OCI-LY1 (cell line): ENCODE results near the gene TRIL.

Experiments
- H2AFZ ChIP-seq: fragments of 200-600 bp; sonication (generic), shearing (Covaris generic); 2 replicates; pipeline ENCODE4 v1.6.0; 2014; ENCODE audit warnings: antibody characterized with exemption, mild to moderate bottlenecking, low read length
- H3F3A ChIP-seq: fragments of 200-600 bp; sonication (generic), shearing (Covaris generic); 2 replicates; pipeline ENCODE4 v1.6.0; 2014; ENCODE audit warnings: mild to moderate bottlenecking, antibody characterized with exemption, low read length, moderate library complexity; ENCODE audit not compliant: insufficient read depth
- H3K27ac ChIP-seq: fragments of 200-600 bp; sonication (generic); 2 replicates; pipeline ENCODE4 v1.5.1; 2014; ENCODE audit warnings: low read length, mixed run types, mild to moderate bottlenecking, low read depth; ENCODE audit not compliant: poor library complexity, severe bottlenecking
- H3K27me3 ChIP-seq: fragments of 200-600 bp; sonication (generic); 2 replicates; pipeline ENCODE4 v1.6.0; 2014; ENCODE audit warnings: antibody characterized with exemption, mild to moderate bottlenecking, low read length, moderate library complexity; ENCODE audit not compliant: insufficient read depth
- H3K36me3 ChIP-seq: fragments of 200-600 bp; sonication (generic); 2 replicates; pipeline ENCODE4 v1.6.1; 2014; ENCODE audit warnings: mild to moderate bottlenecking, antibody characterized with exemption, low read length, moderate library complexity, mixed read lengths; ENCODE audit not compliant: insufficient read depth
- H3K4me1 ChIP-seq: fragments of 200-600 bp; sonication (generic); 2 replicates; pipeline ENCODE4 v1.5.1; 2014; ENCODE audit warnings: mild to moderate bottlenecking, low read length, moderate library complexity; ENCODE audit not compliant: insufficient read depth, severe bottlenecking
- H3K4me2 ChIP-seq: fragments of 200-600 bp; sonication (generic), shearing (Covaris generic); 2 replicates; pipeline ENCODE4 v1.6.1; 2014; ENCODE audit warnings: low read length
- H3K4me3 ChIP-seq: fragments of 200-600 bp; sonication (generic); 2 replicates; pipeline ENCODE4 v1.5.1; 2014; ENCODE audit warnings: low read length, low read depth, mild to moderate bottlenecking, mixed read lengths; ENCODE audit not compliant: poor library complexity, severe bottlenecking
- H3K79me2 ChIP-seq: fragments of 200-600 bp; shearing (Covaris generic); 2 replicates; pipeline ENCODE4 v1.6.1; 2016; ENCODE audit warnings: mixed run types, low read length, mixed read lengths; ENCODE audit not compliant: insufficient read depth
- H3K9ac ChIP-seq: fragments of 200-600 bp; sonication (generic), shearing (Covaris generic); 2 replicates; pipeline ENCODE4 v1.6.1; 2014; ENCODE audit warnings: mild to moderate bottlenecking, low read length, mixed read lengths
- H3K9me2 ChIP-seq: fragments of 200-600 bp; sonication (generic), shearing (Covaris generic); 2 replicates; pipeline ENCODE4 v1.6.1; 2014; ENCODE audit warnings: low read depth, mild to moderate bottlenecking, low read length, mixed read lengths
- H3K9me3 ChIP-seq: fragments of 200-600 bp; shearing (Covaris generic); 2 replicates; pipeline ENCODE4 v1.6.1; 2014; ENCODE audit warnings: low read length, mixed read lengths
- H4K20me1 ChIP-seq: fragments of 200-600 bp; sonication (generic), shearing (Covaris generic); 2 replicates; pipeline ENCODE4 v1.6.0; 2016; ENCODE audit warnings: mild to moderate bottlenecking, low read length; ENCODE audit not compliant: insufficient read depth
- EZH2 ChIP-seq: fragments of 200-600 bp; sonication (generic), shearing (Covaris generic); IDR thresholded peaks from 2 replicates; pipeline ENCODE4 v1.8.0; 2017; ENCODE audit warnings: borderline replicate concordance, mixed run types, mild to moderate bottlenecking, antibody characterized with exemption, low read length, moderate library complexity, mixed read lengths
- TF ChIP-seq, protein P1 (sequence below): fragments of 200-600 bp; sonication (generic), shearing (Covaris generic); IDR thresholded peaks from 2 replicates; pipeline ENCODE4 v1.5.1; 2017; ENCODE audit warnings: mild to moderate bottlenecking, antibody characterized with exemption, low read length, moderate library complexity, mixed read lengths

The TRIL gene

DNA sequence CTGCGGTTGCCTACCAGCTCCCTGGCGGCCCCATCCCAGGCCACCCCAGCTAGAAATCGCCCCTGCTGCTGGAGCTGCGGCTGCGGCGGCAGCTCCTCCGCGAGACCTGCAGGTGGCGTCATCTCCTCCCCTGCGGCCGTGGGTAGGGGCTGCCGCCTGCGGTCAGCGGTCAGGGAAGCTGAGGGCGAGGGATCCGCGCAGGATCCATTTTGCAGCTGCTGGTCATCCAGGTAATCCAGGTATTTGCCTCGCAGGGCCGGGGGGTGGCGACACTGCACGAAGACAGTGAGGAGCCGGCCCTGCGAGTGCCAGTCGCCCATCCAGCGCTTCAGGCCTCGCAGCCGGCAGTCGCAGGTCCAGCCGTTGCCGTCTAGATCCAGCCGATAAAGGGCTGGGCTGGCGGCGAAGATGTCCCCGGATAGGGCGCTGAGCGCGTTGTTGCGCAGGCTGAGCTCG lies 1.5 kb downstream of the TRIL start:
- TF ChIP-seq, protein P1, sequence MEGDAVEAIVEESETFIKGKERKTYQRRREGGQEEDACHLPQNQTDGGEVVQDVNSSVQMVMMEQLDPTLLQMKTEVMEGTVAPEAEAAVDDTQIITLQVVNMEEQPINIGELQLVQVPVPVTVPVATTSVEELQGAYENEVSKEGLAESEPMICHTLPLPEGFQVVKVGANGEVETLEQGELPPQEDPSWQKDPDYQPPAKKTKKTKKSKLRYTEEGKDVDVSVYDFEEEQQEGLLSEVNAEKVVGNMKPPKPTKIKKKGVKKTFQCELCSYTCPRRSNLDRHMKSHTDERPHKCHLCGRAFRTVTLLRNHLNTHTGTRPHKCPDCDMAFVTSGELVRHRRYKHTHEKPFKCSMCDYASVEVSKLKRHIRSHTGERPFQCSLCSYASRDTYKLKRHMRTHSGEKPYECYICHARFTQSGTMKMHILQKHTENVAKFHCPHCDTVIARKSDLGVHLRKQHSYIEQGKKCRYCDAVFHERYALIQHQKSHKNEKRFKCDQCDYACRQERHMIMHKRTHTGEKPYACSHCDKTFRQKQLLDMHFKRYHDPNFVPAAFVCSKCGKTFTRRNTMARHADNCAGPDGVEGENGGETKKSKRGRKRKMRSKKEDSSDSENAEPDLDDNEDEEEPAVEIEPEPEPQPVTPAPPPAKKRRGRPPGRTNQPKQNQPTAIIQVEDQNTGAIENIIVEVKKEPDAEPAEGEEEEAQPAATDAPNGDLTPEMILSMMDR = no peak
- no peak for TF ChIP-seq EZH2
- H3K9ac ChIP-seq = no peak overlapping the region
- no peak overlapping the region for H2AFZ ChIP-seq
- no peak overlapping the region for H3K27ac ChIP-seq
- H3K4me2 ChIP-seq = no peak overlapping the region
- no peaks in the 10 kb centered on the region for H3K9me3 ChIP-seq
- no peaks in the 10 kb centered on the region for H3K4me1 ChIP-seq
- no peaks in the 10 kb centered on the region for H3F3A ChIP-seq
- no peaks in the 10 kb centered on the region for H3K9me2 ChIP-seq
- no peaks in the 10 kb centered on the region for H3K79me2 ChIP-seq
- no peaks in the 10 kb centered on the region for H3K27me3 ChIP-seq
- no peaks in the 10 kb centered on the region for H3K36me3 ChIP-seq
- no peaks in the 10 kb centered on the region for H4K20me1 ChIP-seq
- no peak overlapping the region for H3K4me3 ChIP-seq

DNA sequence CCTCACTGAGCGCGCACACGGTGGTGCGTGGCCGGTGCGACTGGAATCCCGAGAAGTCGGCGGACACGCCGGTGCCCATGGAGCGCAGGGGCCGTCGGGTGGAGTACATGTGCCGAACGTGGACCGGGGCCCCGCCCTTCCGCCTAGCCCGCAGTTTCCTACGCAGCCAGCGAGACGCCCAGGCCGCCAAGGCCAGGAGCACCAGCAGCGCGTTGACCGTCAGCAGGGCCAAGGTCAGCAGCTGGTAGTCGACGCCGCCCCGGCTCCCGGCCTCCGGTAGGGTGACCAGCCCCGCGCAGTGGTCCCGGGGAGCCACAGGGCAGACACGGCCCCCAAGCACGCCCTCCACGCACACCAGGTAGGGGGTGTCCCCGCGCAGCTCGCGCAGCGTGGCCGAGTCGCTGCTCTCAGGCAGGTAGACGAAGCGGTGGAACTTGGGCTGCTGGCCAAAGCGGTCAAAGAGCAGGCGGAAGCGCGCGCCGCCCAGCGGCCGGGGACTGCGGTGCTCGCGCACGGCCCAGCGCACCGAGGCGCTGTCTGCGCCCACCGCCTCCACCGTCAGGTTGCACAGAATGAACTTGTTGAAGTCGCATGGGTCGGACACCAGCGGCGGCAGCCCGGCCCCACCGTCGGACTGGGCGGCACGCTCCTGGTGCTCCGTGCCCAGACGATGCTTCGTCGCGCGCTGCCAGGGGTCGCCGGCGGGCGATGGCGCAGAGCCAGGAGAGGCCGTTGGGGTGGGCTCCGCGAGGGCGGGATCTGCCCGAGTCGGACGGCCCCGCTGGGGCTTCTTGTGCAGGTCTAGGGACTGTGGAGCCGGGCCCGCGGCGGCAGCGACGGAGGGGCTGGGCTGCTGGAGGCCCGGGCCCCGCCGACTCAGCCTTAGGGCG lies 2.2 kb downstream of the TRIL start:
- no peak for TF ChIP-seq EZH2
- TF ChIP-seq, protein P1 = no peak
- H3K27ac ChIP-seq = no peak overlapping the region
- no peaks in the 10 kb centered on the region for H3K27me3 ChIP-seq
- no peaks in the 10 kb centered on the region for H3K79me2 ChIP-seq
- no peaks in the 10 kb centered on the region for H3F3A ChIP-seq
- H3K4me3 ChIP-seq = no peak overlapping the region
- H3K9me3 ChIP-seq = no peaks in the 10 kb centered on the region
- H3K36me3 ChIP-seq = no peaks in the 10 kb centered on the region
- H3K4me2 ChIP-seq = no peak overlapping the region
- H3K4me1 ChIP-seq = no peaks in the 10 kb centered on the region
- no peaks in the 10 kb centered on the region for H3K9me2 ChIP-seq
- no peaks in the 10 kb centered on the region for H4K20me1 ChIP-seq
- no peak overlapping the region for H2AFZ ChIP-seq
- H3K9ac ChIP-seq = no peak overlapping the region

DNA sequence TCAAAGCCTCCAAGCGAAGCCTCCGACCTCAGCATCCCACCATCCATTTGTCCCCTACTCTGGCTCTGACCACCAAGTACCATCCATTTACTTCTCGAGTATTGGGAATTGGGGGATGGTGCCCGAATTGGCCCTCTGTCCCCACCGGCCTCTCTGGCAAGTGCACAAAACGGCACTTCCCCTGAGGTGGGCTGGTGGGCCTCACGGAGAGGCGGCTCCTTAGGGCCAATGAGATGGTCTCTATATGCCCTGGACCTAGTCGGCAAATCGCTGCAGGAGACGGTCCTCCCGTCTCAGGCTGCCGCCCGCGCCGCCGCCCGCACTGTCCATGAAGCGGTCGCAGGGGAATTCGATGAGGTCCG lies 2.8 kb downstream of the TRIL start:
- Histone ChIP-seq H3F3A (no peaks in the 10 kb centered on the region), H3K27ac (no peak overlapping the region), H3K4me2 (no peak overlapping the region), H3K79me2 (no peaks in the 10 kb centered on the region), H3K9me3 (no peaks in the 10 kb centered on the region), H3K27me3 (no peaks in the 10 kb centered on the region), H2AFZ (no peak overlapping the region), H3K4me3 (no peak overlapping the region), H3K9ac (no peak overlapping the region), H4K20me1 (no peaks in the 10 kb centered on the region), H3K9me2 (no peaks in the 10 kb centered on the region), H3K36me3 (no peaks in the 10 kb centered on the region), H3K4me1 (no peaks in the 10 kb centered on the region)
- no peak for TF ChIP-seq EZH2
- TF ChIP-seq, protein P1 = no peak
